ENCODE data around the gene DAPK1. TPM values are rescaled to one million over a fixed set of nuclear protein-coding genes. Genes with fewer than 3 reads are reported as not detected.

Gene DAPK1
- total and polyA plus RNA-seq, 12 donors = 5.4 to 44.6 (median 21.3) TPM

DNA sequence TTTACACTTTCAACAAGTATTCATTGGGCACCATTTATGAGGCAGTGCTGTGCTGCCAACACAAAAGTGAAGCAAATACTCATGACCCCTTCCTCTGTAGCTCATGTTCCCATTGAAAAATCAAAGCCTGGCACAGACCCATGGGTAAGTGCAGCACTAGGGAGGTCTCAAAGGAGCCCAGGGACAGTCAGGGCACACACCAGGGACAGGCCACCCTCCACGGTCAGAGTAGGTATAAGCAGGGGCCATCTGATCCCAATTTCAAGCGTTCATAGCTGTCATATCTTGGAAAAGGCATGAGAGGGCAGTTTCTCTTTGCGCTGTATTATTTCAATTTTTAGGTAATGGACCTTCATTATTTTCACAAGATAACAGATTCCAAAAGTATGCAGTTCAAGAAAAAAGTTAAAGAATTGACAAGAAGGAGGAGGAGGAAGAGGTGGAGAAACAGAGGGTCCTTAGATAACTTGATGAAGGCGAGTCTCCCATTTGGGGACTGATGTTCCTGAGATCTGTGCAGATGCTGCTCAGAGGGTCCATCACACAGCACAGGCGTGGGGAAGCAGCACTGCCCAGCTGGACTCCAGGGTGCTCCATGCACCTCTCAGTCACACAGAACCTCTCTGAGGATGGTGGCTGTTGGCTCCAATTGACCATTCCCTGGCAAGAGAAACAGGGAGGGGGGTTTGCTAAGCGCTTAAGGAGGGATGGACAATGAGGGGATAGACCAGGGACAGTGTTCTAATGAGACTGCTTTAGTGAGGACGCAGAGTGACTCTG, 235.8 kb downstream of the DAPK1 start:
- WGBS, 4 donors = 84 to 87% (median 85%) methylated on average over 7 of the region's 7 CpGs
- Histone ChIP-seq H3K4me1 (replicated peaks in 1 of 2) (no peaks in the 10 kb centered on the region), H3K9me3 (replicated peaks in 1 of 3) (no peaks in the 10 kb centered on the region), H3K27ac (no peak overlapping the region), H3K4me3 (no peak overlapping the region), H3K27me3 (no peaks in the 10 kb centered on the region), H3K36me3 (replicated peaks in 1 of 2) (peaks cover 0 to 38% of the 10 kb centered on the region in 2 donors)
- TF ChIP-seq POLR2A (IDR thresholded peaks at IDR 0.05) = no peak
- TF ChIP-seq, protein P1, sequence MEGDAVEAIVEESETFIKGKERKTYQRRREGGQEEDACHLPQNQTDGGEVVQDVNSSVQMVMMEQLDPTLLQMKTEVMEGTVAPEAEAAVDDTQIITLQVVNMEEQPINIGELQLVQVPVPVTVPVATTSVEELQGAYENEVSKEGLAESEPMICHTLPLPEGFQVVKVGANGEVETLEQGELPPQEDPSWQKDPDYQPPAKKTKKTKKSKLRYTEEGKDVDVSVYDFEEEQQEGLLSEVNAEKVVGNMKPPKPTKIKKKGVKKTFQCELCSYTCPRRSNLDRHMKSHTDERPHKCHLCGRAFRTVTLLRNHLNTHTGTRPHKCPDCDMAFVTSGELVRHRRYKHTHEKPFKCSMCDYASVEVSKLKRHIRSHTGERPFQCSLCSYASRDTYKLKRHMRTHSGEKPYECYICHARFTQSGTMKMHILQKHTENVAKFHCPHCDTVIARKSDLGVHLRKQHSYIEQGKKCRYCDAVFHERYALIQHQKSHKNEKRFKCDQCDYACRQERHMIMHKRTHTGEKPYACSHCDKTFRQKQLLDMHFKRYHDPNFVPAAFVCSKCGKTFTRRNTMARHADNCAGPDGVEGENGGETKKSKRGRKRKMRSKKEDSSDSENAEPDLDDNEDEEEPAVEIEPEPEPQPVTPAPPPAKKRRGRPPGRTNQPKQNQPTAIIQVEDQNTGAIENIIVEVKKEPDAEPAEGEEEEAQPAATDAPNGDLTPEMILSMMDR (IDR thresholded peaks at IDR 0.05) = no peak
- intact Hi-C loops (cut with DNase I) = no loop called here
- DNase-seq = no peak

DNA sequence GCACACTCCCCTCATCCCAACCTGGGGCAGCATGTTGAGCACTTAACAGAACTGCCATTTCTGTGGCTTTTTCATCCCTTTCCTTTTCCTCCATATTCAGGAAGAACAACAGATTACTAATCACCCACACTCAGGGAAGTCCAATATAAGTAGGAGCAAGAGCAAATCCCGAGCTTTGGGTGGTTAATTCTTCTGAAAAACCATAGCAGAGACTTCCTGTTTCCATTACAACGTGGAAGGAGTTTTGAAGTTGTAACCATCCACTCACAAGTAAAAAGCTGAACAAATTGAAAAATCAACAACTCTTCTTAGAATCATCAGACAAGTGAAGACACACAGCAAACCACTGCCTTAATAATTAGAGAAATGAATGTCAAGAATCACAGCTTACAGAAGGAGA, 236.4 kb downstream of the DAPK1 start:
- Histone ChIP-seq H3K27ac (no peak overlapping the region), H3K36me3 (replicated peaks in 1 of 2) (peaks cover 0 to 33% of the 10 kb centered on the region in 2 donors), H3K9me3 (replicated peaks in 1 of 3) (no peaks in the 10 kb centered on the region), H3K27me3 (no peaks in the 10 kb centered on the region), H3K4me3 (no peak overlapping the region), H3K4me1 (replicated peaks in 1 of 2) (no peaks in the 10 kb centered on the region)
- TF ChIP-seq POLR2A (IDR thresholded peaks at IDR 0.05) = no peak
- TF ChIP-seq, protein P1 (IDR thresholded peaks at IDR 0.05) = no peak
- DNase-seq = no peak
- intact Hi-C loops (cut with DNase I) = no loop called here
- WGBS, 4 donors = 53 to 66% (median 56%) methylated on average over 2 of the region's 2 CpGs

DNA sequence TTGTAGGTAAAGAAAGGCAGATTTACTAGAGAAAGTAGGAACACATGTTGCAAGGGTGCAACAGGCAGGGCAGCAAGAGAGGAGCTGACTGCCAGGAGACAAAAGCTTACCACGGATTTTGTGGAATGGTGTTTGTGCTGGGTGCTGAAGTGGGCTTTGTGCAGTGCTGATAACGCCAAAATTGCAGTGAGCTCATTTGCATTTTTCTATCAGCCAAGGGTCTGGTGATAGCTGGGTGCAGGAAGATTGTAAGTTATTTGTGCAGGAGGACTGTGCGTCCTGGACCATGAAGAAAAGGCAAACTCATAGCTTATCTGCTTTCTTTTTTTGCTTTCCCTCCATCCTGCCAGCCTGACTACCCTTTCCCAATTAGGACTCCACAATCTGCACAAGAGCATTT, 241.9 kb downstream of the DAPK1 start:
- peaks cover 7% of the 10 kb centered on the region for H3K27me3 ChIP-seq
- H3K9me3 ChIP-seq (replicated peaks in 1 of 3) = no peaks in the 10 kb centered on the region
- H3K4me1 ChIP-seq (replicated peaks in 1 of 2) = no peaks in the 10 kb centered on the region
- no peaks in the 10 kb centered on the region for H3K36me3 ChIP-seq (replicated peaks in 1 of 2)
- no peak overlapping the region for H3K27ac ChIP-seq
- DNase-seq = no peak
- TF ChIP-seq, protein P1 (IDR thresholded peaks at IDR 0.05) = no peak
- no peak for TF ChIP-seq POLR2A (IDR thresholded peaks at IDR 0.05)
- H3K4me3 ChIP-seq = no peak overlapping the region
- intact Hi-C loops (cut with DNase I) = no loop called here
- 77 to 95% (median 83%) methylated on average over 3 of the region's 3 CpGs for WGBS, 4 donors

DNA sequence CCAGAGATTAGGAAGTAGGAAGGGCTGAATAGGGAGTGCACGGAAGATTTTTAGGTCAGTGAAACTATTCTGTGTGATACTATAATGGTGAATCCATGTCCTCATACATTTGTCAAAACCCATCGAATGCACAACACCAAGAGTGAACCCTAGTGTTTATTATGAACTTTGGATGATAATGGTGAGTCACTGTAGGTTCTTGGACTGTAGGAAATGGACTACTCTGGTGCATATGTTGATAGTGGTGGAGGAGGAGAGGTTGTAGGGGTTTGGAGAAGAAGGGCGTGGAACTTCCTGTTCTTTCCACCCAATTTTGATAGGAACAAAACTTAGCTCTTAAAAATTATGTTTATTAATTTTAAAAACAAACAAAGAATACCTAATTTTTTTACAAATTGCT, 242.5 kb downstream of the DAPK1 start:
- H3K4me1 ChIP-seq (replicated peaks in 1 of 2) = no peaks in the 10 kb centered on the region
- H3K4me3 ChIP-seq = no peak overlapping the region
- TF ChIP-seq, protein P1 (IDR thresholded peaks at IDR 0.05) = no peak
- no peak for TF ChIP-seq POLR2A (IDR thresholded peaks at IDR 0.05)
- 60 to 76% (median 72%) methylated on average over 3 of the region's 3 CpGs for WGBS, 4 donors
- no peak overlapping the region for H3K27ac ChIP-seq
- intact Hi-C loops (cut with DNase I) = no loop called here
- H3K36me3 ChIP-seq (replicated peaks in 1 of 2) = no peaks in the 10 kb centered on the region
- no peaks in the 10 kb centered on the region for H3K9me3 ChIP-seq (replicated peaks in 1 of 3)
- DNase-seq = no peak
- peaks cover 7% of the 10 kb centered on the region for H3K27me3 ChIP-seq

All from adrenal gland (tissue), 12 donors.